K562 (cell line): ENCODE results near the gene ANO10. TPM values are rescaled to one million over a fixed set of nuclear protein-coding genes. Genes with fewer than 3 reads are reported as not detected.
A peak's percentile ranks its signal among the peaks of the same experiment; 100 is the strongest.

ENCODE experiments used
- ATAC-seq: fragments of 200-7000 bp; cut with Tn5 transposase; 3 replicates; pipeline ENCODE4 v1.9.1; 2020; ENCODE audit warnings: moderate library complexity
- BruUV-seq: library from RNA; stranded (reverse); fragments of 400-500 nt; replicated peaks from 2 replicates; lab custom pipeline; 2021; lab: Mats Ljungman, UMichigan
- CTCF ChIA-PET: fragments of 300-600 bp; formaldehyde crosslinking; extraction: SDS; loops from one replicate; lab custom pipeline; 2021; ENCODE audit warnings: low intra/inter-chr PET ratio; lab: Yijun Ruan, JAX
- POLR2A ChIA-PET: fragments of 300-600, 350-650 bp; sonication (Branson Sonifier 250); formaldehyde crosslinking; extraction: SDS; loops from one replicate; lab custom pipeline; 2021; ENCODE audit warnings: antibody characterized with exemption, inconsistent platforms; lab: Yijun Ruan, JAX
- DNase-seq, 4 experiments: peaks; one replicate each; pipeline versions ENCODE4 v3.0.0 to v3.0.0-alpha.2; 2011 to 2018; ENCODE audit warnings: low spot score in 3 of 4, mixed read lengths in 3 of 4; ENCODE audit errors: extremely low read depth in 1 of 4
- FAIRE-seq: peaks from 2 replicates; lab custom pipeline; 2011; peaks lifted over from hg19 to GRCh38; lab: Jason Lieb, UNC
- H2AFZ ChIP-seq: 2 replicates; pipeline ENCODE4 v1.6.0; 2011; ENCODE audit warnings: low read depth, low read length, control low read depth, inconsistent platforms
- H3K27ac ChIP-seq: fragments of 200-600 bp; 3 replicates; pipeline ENCODE4 v1.8.0; 2011; ENCODE audit warnings: low read depth, mild to moderate bottlenecking, control low read depth, inconsistent platforms, low read length, moderate library complexity, mixed read lengths; ENCODE audit errors: extremely low read depth
- H3K27me3 ChIP-seq, 2 experiments: fragments of 300-600 bp in 1 of 2; 2 replicates in 1 of 2; 3 replicates in 1 of 2; pipeline versions ENCODE4 v1.6.0 to v1.8.0; 2011; ENCODE audit warnings: inconsistent platforms in 2 of 2, low read length in 2 of 2, mild to moderate bottlenecking in 1 of 2, mixed read lengths in 1 of 2, moderate library complexity in 1 of 2; ENCODE audit not compliant: control insufficient read depth in 2 of 2, insufficient read depth in 2 of 2
- H3K36me3 ChIP-seq: fragments of 300-600 bp; 3 replicates; pipeline ENCODE4 v1.8.0; 2011; ENCODE audit warnings: mild to moderate bottlenecking, low read length, inconsistent platforms; ENCODE audit not compliant: control insufficient read depth, insufficient read depth
- H3K4me1 ChIP-seq, 2 experiments: fragments of 200-600 bp in 1 of 2; replicated peaks in 1 of 2; 2 replicates in 1 of 2; 3 replicates in 1 of 2; pipeline versions ENCODE4 v1.5.1 to v1.8.0; 2011; ENCODE audit warnings: inconsistent platforms in 2 of 2, low read length in 2 of 2, mild to moderate bottlenecking in 1 of 2, mixed read lengths in 1 of 2, moderate library complexity in 1 of 2; ENCODE audit not compliant: control insufficient read depth in 2 of 2, insufficient read depth in 2 of 2
- H3K4me2 ChIP-seq: 2 replicates; pipeline ENCODE4 v1.6.1; 2011; ENCODE audit warnings: low read length, control low read depth, inconsistent platforms, mixed read lengths; ENCODE audit not compliant: insufficient read depth
- H3K4me3 ChIP-seq: fragments of 200-600 bp; sonication (generic), shearing (Covaris generic); 2 replicates; pipeline ENCODE4 v1.5.1; 2016; ENCODE audit warnings: control low read depth, inconsistent platforms
- H3K79me2 ChIP-seq: fragments of 200-600 bp; 3 replicates; pipeline ENCODE4 v1.8.0; 2011; ENCODE audit warnings: low read length, inconsistent platforms; ENCODE audit not compliant: control insufficient read depth, insufficient read depth
- H3K9ac ChIP-seq, 2 experiments: 2 replicates each; pipeline versions ENCODE4 v1.6.0 to v1.6.1; 2011; ENCODE audit warnings: low read depth in 2 of 2, low read length in 2 of 2, control low read depth in 1 of 2, inconsistent platforms in 1 of 2, mild to moderate bottlenecking in 1 of 2, mixed read lengths in 1 of 2; ENCODE audit not compliant: insufficient read depth in 1 of 2
- H3K9me1 ChIP-seq: one replicate; pipeline ENCODE4 v1.6.0; 2011; ENCODE audit warnings: inconsistent platforms, mild to moderate bottlenecking, low read length, moderate library complexity; ENCODE audit not compliant: control insufficient read depth, insufficient read depth
- H3K9me3 ChIP-seq: replicated peaks from 2 replicates; pipeline ENCODE4 v1.5.1; 2011; ENCODE audit warnings: low read depth, low read length, inconsistent platforms; ENCODE audit not compliant: control insufficient read depth, insufficient read depth
- H4K20me1 ChIP-seq: replicated peaks from 2 replicates; pipeline ENCODE4 v1.6.1; 2011; ENCODE audit warnings: low read length, inconsistent platforms, mixed read lengths; ENCODE audit not compliant: control insufficient read depth, insufficient read depth
- ELF4 ChIP-seq: fragments of 450-650 bp; formaldehyde crosslinking; IDR thresholded peaks from 2 replicates; pipeline ENCODE4 v1.4.0; 2022; ENCODE audit warnings: missing genetic modification characterization
- ETV5 ChIP-seq: sonication (generic); formaldehyde crosslinking; IDR thresholded peaks from 2 replicates; pipeline ENCODE4 v1.4.0; 2020; ENCODE audit warnings: low read depth, mild to moderate bottlenecking, missing genetic modification reagents
- IRF1 ChIP-seq: sonication (generic); formaldehyde crosslinking; IDR thresholded peaks from 2 replicates; pipeline ENCODE4 v1.8.0; 2022; ENCODE audit warnings: missing genetic modification reagents, mild to moderate bottlenecking, borderline replicate concordance
- MNT ChIP-seq, 2 experiments: fragments of 450-650 bp; conservative IDR thresholded peaks; 2 replicates each; pipeline ENCODE4 v1.6.1; 2017; ENCODE audit warnings: mild to moderate bottlenecking in 2 of 2, moderate library complexity in 2 of 2
- MTF1 ChIP-seq: fragments of 250-450 bp; sonication (Bioruptor Pico); IDR thresholded peaks from 2 replicates; pipeline ENCODE4 v1.9.0; 2021; ENCODE audit warnings: moderate library complexity, mild to moderate bottlenecking, inconsistent platforms, borderline replicate concordance
- PPARD ChIP-seq: fragments of 250-450 bp; sonication (Bioruptor Pico); IDR thresholded peaks from 2 replicates; pipeline ENCODE4 v1.8.0; 2022; ENCODE audit warnings: inconsistent platforms, mild to moderate bottlenecking, moderate library complexity
- SAP30 ChIP-seq: fragments of 200-600 bp; sonication (generic); IDR thresholded peaks from 2 replicates; pipeline ENCODE4 v1.6.1; 2012; ENCODE audit warnings: borderline replicate concordance, low read depth, mild to moderate bottlenecking, moderate library complexity, low read length, control low read depth, inconsistent platforms; ENCODE audit not compliant: insufficient read depth, poor library complexity, severe bottlenecking
- SMARCA4 ChIP-seq: fragments of 450-650 bp; IDR thresholded peaks from 2 replicates; pipeline ENCODE4 v1.6.1; 2016
- SNRNP70 ChIP-seq: fragments of 200-400 bp; formaldehyde crosslinking; optimal IDR thresholded peaks from 2 replicates; pipeline ENCODE3; 2017; ENCODE audit warnings: low read depth, low read length
- ZBTB1 ChIP-seq: sonication (generic); formaldehyde crosslinking; IDR thresholded peaks from 2 replicates; pipeline ENCODE4 v1.8.1; 2023; ENCODE audit warnings: missing genetic modification reagents, low read depth, mild to moderate bottlenecking, borderline replicate concordance
- ZNF263 ChIP-seq: sonication (generic); formaldehyde crosslinking; IDR thresholded peaks from 2 replicates; pipeline ENCODE4 v1.8.0; 2022; ENCODE audit warnings: mild to moderate bottlenecking, missing genetic modification reagents, borderline replicate concordance
- ZNF707 ChIP-seq: fragments of 250-450 bp; sonication (Bioruptor Pico); conservative IDR thresholded peaks from 2 replicates; pipeline ENCODE4 v1.8.0; 2022; ENCODE audit warnings: inconsistent platforms, mild to moderate bottlenecking, moderate library complexity
- WGBS: fragments of 100-300 bp; shearing (Covaris generic); methylation state at CpG from one replicate; pipeline ENCODE4 v1.1.6; 2016; ENCODE audit warnings: low coverage, mixed read lengths; ENCODE audit not compliant: insufficient coverage; ENCODE audit errors: missing lambda C conversion rate; 5-methylcytosine and 5-hydroxymethylcytosine counted together
- in situ Hi-C: fragments of 300-500 bp; cut with MboI; formaldehyde crosslinking; loops from 4 replicates; pipeline ENCODE4 v1.15.0; 2018; ENCODE audit warnings: inconsistent platforms, mixed read lengths
- intact Hi-C: fragments of 100-400 bp; cut with micrococcal nuclease; formaldehyde crosslinking; loops from 2 replicates; pipeline ENCODE4 v1.14.2; 2022
- polyA plus RNA-seq, 8 experiments: library from polyadenylated mRNA; depleted of rRNA in 4 of 8; stranded (reverse) in 5 of 8; unstranded in 3 of 8; fragments of >200 nt; fragmentation: Nextera tagmentation in 2 of 8; fragmentation: Illumina TruSeq in 1 of 8; extraction: Ambion mirVana in 2 of 8; extraction: Trizol in 1 of 8; gene quantifications; 2 replicates each; pipeline versions ENCODE4 v1.2.1 to v1.2.3, GENCODE V29; 2011 to 2014; ENCODE audit warnings: inconsistent platforms in 1 of 8, missing spikeins in 1 of 8
- total RNA-seq, 7 experiments: library from RNA; depleted of rRNA in 6 of 7; stranded (reverse); fragments of >200 nt in 6 of 7; fragmentation: Illumina TruSeq in 2 of 7; extraction: Trizol in 2 of 7; gene quantifications; 2 replicates each; pipeline versions ENCODE4 v1.2.1 to v1.2.3, GENCODE V29; 2011 to 2021; ENCODE audit warnings: low replicate concordance in 1 of 7

The ANO10 gene
- total and polyA plus RNA-seq, 9 of the 15 experiments (the other 6 are each of a cell fraction or from before 2014, with no cell fraction given), result 6.4 to 46.0 (median 32.3) TPM

GRCh38 chr3:43378066-43378935, 243.5 kb downstream of the ANO10 start (continued):
- TF ChIP-seq ZNF263 (CRISPR knock-in tag), result no peak

GRCh38 chr3:43373560-43373928, 248.3 kb downstream of the ANO10 start:
- FAIRE-seq (peak; percentile 23), DNase-seq (no peak), ATAC-seq (no peak)
- Histone ChIP-seq H3K9ac (no peak overlapping the region), H3K27ac (no peak overlapping the region), H3K9me3 (no peaks in the 10 kb centered on the region), H3K4me3 (no peak overlapping the region), H2AFZ (no peak overlapping the region), H3K9me1 (no peaks in the 10 kb centered on the region), H3K4me2 (no peak overlapping the region), H4K20me1 (peaks cover 9% of the 10 kb centered on the region; the same call in 1 of the 2 replicates), H3K79me2 (no peaks in the 10 kb centered on the region), H3K4me1 (peaks cover 0 to 3% of the 10 kb centered on the region in 2 experiments; a peak in 1 of 5 replicates), H3K36me3 (no peaks in the 10 kb centered on the region), H3K27me3 (no peaks in the 10 kb centered on the region)
- POLR2A ChIA-PET, result interaction anchor here (0.6 to 1.5 kb wide), 3 partner anchors 12 to 48 kb away, joined by 3 to 5 read pairs (median 3); no protein-coding TSS in a partner anchor
- CTCF ChIA-PET, result no interaction called here
- intact Hi-C loops (no loop called here), in situ Hi-C loops (no loop called here)
- WGBS, result 29% methylated on average over 3 of the region's 3 CpGs
- no TSS peak for BruUV-seq
- TF ChIP-seq MTF1 (CRISPR knock-in tag) (no peak), SAP30 (no peak), ETV5 (CRISPR knock-in tag) (no peak), ZBTB1 (CRISPR knock-in tag) (no peak), SMARCA4 (no peak), ZNF707 (CRISPR knock-in tag) (no peak), SNRNP70 (no peak), PPARD (CRISPR knock-in tag) (no peak), IRF1 (CRISPR knock-in tag) (no peak), ELF4 (CRISPR knock-in tag) (no peak), MNT (conservative IDR thresholded peaks at IDR 0.05) (no peak)
